Placental epithelial cell (primary cell): Measurements from ENCODE around the gene EDA. TPM values are rescaled to one million over a fixed set of nuclear protein-coding genes. Genes with fewer than 3 reads are reported as not detected.

Experiments
- small RNA-seq: library from RNA; depleted of rRNA; stranded (forward); fragments of <200 nt; gene quantifications from one replicate; pipeline ENCODE3, GENCODE V24; 2012
- total RNA-seq: library from RNA; depleted of rRNA; stranded (reverse); fragments of >200 nt; gene quantifications from 2 replicates; pipeline ENCODE4 v1.2.3, GENCODE V29; 2012

Gene EDA
- 1.2 and 2.3 TPM in 2 replicates for total RNA-seq

DNA sequence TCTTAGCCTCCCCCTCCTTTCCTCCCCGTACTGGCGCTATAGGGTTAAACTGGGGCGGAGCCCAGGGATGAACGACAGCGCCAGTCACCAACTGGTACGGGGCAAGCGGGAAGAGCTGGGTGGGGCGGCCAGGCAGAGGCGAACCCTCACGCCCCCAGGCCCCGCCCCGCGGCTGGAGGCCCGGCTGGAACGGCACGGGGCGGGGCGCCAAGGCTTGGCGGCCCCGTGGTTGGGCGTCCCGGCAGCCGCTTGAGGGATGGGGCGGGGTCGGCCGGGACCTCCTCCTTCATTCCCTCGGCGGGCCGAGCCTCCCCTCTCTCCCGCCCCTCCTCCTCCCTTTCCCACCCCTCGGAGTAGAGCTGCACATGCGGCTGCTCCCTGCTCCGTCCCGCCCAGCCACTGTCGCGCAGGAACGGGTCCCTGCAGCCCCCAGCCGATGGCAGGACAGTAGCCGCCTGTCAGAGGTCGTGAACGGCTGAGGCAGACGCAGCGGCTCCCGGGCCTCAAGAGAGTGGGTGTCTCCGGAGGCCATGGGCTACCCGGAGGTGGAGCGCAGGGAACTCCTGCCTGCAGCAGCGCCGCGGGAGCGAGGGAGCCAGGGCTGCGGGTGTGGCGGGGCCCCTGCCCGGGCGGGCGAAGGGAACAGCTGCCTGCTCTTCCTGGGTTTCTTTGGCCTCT is at the start of gene EDA:
Gene EDA, plus strand, starts transcription at position 335 of the 678 bp plus-strand sequence.

DNA sequence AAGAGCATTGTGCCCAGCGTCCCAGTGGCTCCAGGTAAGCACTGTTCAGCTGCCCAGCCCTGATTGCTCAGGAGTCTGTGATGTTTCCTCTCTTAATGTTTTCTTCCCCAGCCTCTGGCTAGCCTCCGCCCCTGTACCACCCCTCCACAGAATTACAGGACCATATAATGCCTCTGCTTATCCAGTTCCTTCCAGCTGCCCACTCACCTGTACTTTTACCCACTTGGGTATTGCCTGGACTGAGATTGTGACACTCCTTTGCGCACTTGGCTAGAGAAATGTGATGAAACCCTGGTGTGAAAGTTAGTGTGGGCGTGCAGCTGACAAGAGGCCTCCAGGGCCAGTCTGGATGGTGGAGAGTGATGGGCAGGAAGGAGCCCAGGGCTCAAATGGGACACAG is 434.0 kb downstream of the EDA start, which contains the start of gene AWAT2:
Gene AWAT2, minus strand, starts transcription at position 14 of the 400 bp plus-strand sequence. Its CDS starts 6 bp downstream, at position 8.

GRCh38 chrX:70062076-70062475 is 446.2 kb downstream of the EDA start, which contains the start of gene OTUD6A:
OTUD6A (plus strand) TSS chrX:70062457; CDS start chrX:70062525, 68 bp downstream.

Small RNA genes within 50 kb of the gene (small RNA-seq; reads per million reads assigned to genes)
- gene MIR676 (not detected), gene RF00012 (0.23 reads per million)

Other genes starting within 250 kb of the EDA start
- 0.11 TPM in 1 of 2 replicates, not detected in the other for gene NALF2, start 111.8 kb upstream of the EDA start, total RNA-seq